Activated T-cell treated with anti-CD3 and anti-CD28 coated beads, Interleukin-2, amount 50 U/mL, for 72 hours (primary cell): Measurements from ENCODE around the gene ANO3. TPM values are rescaled to one million over a fixed set of nuclear protein-coding genes. Genes with fewer than 3 reads are reported as not detected.
A peak's percentile ranks its signal among the peaks of the same experiment; 100 is the strongest.
"Not testable (repeated sequence)": the region's sequence is repeated elsewhere in the genome, so short reads cannot be mapped to it uniquely, and the experiment has no call there.

Experiments
- ATAC-seq, 2 donors: fragments of 150-1000 bp; cut with Tn5 transposase; replicated peaks in 1 of 2; 2 replicates each; pipeline ENCODE4 v1.10.0; 2021; ENCODE audit warnings: moderate library complexity in 2 of 2, mild to moderate bottlenecking in 1 of 2
- DNase-seq, 2 donors: peaks; one replicate each; pipeline ENCODE4 v3.0.0; 2021 to 2022; ENCODE audit warnings: mixed read lengths in 1 of 2
- H3K27ac Mint-ChIP-seq: one replicate; pipeline ENCODE4 v1.8.0; 2022; ENCODE audit warnings: mild to moderate bottlenecking, moderate library complexity, mixed read lengths
- H3K27me3 Mint-ChIP-seq: one replicate; pipeline ENCODE4 v1.8.0; 2022; ENCODE audit warnings: low read depth, mixed read lengths
- H3K36me3 Mint-ChIP-seq, 2 donors: one replicate each; pipeline ENCODE4 v1.8.0; 2022; ENCODE audit warnings: mixed read lengths in 2 of 2, mild to moderate bottlenecking in 1 of 2; ENCODE audit not compliant: insufficient read depth in 2 of 2
- H3K4me1 Mint-ChIP-seq: one replicate; pipeline ENCODE4 v1.8.0; 2022; ENCODE audit warnings: low read depth, mixed read lengths
- H3K4me3 Mint-ChIP-seq, 2 donors: one replicate each; pipeline ENCODE4 v1.8.0; 2022; ENCODE audit warnings: mild to moderate bottlenecking in 2 of 2, mixed read lengths in 2 of 2, moderate library complexity in 2 of 2
- H3K9me3 Mint-ChIP-seq, 2 donors: one replicate each; pipeline ENCODE4 v1.8.0; 2022; ENCODE audit warnings: mixed read lengths in 2 of 2
- total RNA-seq, 2 donors: library from RNA; stranded (reverse); gene quantifications; one replicate each; pipeline ENCODE4 v1.2.3, GENCODE V29; 2022

The ANO3 gene
- not detected for total RNA-seq

DNA sequence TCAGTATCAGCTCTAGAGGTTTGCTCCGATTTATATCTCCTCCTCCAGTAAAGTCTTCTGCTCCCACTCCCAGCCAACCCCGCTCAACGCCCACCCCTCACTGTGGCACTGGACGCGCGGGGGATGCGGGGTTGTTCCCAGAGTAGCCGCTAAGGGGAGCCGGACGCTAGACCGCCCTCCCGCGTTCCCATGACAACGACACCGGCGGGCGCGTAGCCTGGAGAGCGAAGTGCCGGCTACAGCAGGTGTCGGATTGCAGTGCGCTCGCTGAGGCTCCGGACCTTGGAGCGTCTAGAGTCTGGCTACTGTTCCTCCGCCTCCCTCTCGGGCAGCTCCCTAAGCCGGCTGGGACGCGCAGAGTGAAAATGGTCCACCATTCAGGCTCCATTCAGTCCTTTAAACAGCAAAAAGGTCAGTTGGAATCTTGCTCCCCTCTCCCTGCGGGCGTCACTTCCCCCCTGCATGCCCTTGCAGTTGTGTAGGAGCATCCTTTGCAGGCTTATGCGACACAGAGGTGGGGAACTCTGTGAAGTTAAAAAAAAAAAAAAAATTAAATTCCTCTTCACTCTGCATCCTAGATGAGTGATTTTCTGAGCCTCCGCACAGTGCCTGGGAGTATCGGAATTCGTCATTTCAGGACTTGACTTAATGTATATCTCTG, at the start of gene ANO3:
TSS of gene ANO3 (plus strand) at position 220 of the 661 bp plus-strand sequence. CDS start at position 366, 146 bp downstream.
- H3K36me3 Mint-ChIP-seq, result no peaks in the 10 kb centered on the region
- H3K4me3 Mint-ChIP-seq, result no peak within 1 kb of the TSS
- peaks cover 16% of the 10 kb centered on the region for H3K27me3 Mint-ChIP-seq
- H3K4me1 Mint-ChIP-seq, result no peaks in the 10 kb centered on the region
- H3K27ac Mint-ChIP-seq, result no peak within 1 kb of the TSS
- H3K9me3 Mint-ChIP-seq, result no peaks in the 10 kb centered on the region
- peak; percentile 0 to 1 for DNase-seq
- peak in 1 of 2 donors; percentile 28 for ATAC-seq

DNA sequence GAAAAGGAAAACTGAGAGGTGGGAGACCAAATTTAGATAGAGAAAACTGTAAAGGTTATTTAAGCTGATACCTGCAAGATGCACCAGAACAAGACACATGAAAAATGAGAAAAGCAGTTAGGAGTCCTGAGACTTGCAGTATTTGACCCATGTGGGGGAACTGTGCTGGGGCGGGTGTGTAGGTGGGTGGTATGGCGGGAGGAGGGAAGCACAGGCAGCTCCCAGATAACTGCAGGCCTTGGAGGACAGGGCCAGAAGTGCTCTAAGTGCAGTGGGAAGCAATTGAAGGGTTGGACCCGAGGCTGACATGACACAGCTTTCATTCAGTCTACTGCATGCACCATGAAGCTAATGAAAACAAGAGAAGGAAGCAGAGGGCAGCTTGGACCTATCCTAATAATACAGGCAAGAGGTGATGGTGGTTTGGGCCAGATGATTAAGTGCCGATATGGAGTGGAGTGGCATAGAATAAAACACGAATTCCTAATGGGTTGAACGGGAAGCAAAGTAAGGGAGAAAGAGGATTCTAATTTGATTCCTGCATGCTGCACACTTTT, 48.0 kb upstream of the ANO3 start:
- H3K27me3 Mint-ChIP-seq, result no peaks in the 10 kb centered on the region
- DNase-seq, result no peak
- no peaks in the 10 kb centered on the region for H3K36me3 Mint-ChIP-seq
- H3K27ac Mint-ChIP-seq, result no peak overlapping the region
- no peak for ATAC-seq
- H3K9me3 Mint-ChIP-seq, result no peaks in the 10 kb centered on the region
- peaks cover 13% of the 10 kb centered on the region for H3K4me1 Mint-ChIP-seq
- peak overlapping the region; percentile 33 to 74 for H3K4me3 Mint-ChIP-seq

DNA sequence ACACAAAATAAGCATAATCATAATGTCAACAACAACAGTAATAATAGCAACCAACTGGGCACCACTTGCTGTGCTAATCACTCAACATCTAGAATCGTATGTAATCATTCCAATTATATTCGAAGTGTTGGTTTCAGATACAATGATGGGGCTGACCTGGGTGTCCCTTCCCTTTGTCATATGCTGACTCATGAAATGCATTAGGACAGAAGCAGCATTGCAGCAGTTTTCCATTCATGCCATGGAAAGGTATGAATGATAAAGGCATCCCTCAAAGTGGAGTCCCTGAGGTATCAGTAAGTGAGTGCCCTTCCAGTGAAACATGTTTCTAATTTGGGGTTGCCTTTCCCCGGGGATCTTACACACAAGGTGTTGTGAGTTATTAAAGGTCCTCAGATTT, 46.3 kb upstream of the ANO3 start:
- peaks cover 13% of the 10 kb centered on the region for H3K4me1 Mint-ChIP-seq
- no peaks in the 10 kb centered on the region for H3K27me3 Mint-ChIP-seq
- H3K9me3 Mint-ChIP-seq, result no peaks in the 10 kb centered on the region
- no peak for ATAC-seq
- H3K36me3 Mint-ChIP-seq, result no peaks in the 10 kb centered on the region
- H3K4me3 Mint-ChIP-seq, result no peak overlapping the region
- no peak for DNase-seq
- H3K27ac Mint-ChIP-seq, result no peak overlapping the region

DNA sequence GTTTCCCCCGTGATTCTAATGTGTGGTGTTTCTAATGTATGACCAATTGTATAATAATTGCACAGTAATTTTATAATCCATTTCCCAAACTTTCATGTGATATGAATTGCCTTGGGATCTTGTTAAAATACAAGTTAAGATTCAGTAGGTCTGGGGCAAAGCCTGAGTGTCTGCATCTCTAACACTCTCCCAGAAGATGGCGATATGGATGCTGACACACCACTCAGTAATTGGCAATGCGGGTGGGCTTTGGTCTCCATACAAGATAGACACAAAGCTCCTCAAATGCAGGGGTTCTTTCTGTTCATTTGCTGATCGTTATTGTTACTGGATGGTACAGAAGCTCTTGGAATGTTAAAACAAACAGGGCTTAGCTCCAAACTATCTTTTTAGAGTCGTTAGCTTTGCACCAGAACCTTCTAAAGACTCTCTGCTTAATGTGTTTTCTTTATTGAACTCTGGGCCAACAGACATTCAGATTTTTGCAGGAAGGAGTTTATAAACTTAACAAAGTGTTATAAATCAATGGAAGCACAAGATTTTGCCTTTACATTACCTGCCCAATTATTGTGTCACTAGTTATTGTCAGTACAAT, 45.4 kb upstream of the ANO3 start:
- DNase-seq (no peak), ATAC-seq (no peak)
- no peak overlapping the region for H3K4me3 Mint-ChIP-seq
- H3K27ac Mint-ChIP-seq, result no peak overlapping the region
- no peaks in the 10 kb centered on the region for H3K9me3 Mint-ChIP-seq
- peaks cover 13% of the 10 kb centered on the region for H3K4me1 Mint-ChIP-seq
- no peaks in the 10 kb centered on the region for H3K27me3 Mint-ChIP-seq
- H3K36me3 Mint-ChIP-seq, result no peaks in the 10 kb centered on the region

DNA sequence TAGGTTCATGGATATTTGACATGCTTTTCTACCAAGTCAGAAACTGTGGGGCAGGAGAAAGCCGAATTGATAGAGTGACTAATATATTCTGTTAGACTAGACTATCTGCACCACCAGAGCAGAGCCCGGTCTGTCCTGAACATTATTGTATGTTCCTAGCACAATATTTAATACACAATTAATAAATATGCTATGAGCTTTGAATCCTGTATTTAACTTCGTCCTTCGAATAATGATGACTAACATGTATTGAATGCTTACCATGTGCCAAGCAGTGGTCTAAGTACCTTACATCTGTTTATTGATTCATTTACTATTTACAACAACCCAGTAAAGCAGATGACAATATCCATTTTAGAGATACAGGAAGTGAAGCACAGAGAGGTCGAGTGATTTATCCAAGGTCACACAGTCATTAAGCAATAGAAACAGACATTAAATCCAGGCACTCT, 44.8 kb upstream of the ANO3 start:
- no peak for ATAC-seq
- H3K9me3 Mint-ChIP-seq, result no peaks in the 10 kb centered on the region
- no peak for DNase-seq
- no peaks in the 10 kb centered on the region for H3K36me3 Mint-ChIP-seq
- H3K4me1 Mint-ChIP-seq, result peaks cover 13% of the 10 kb centered on the region
- H3K27ac Mint-ChIP-seq, result no peak overlapping the region
- H3K27me3 Mint-ChIP-seq, result no peaks in the 10 kb centered on the region
- no peak overlapping the region for H3K4me3 Mint-ChIP-seq

GRCh38 chr11:26297189-26297975, 34.5 kb upstream of the ANO3 start:
- Mint-ChIP-seq H3K4me3 (no peak overlapping the region), H3K36me3 (peaks cover 0 to 2% of the 10 kb centered on the region in 2 donors), H3K27ac (no peak overlapping the region), H3K4me1 (no peaks in the 10 kb centered on the region), H3K9me3 (no peaks in the 10 kb centered on the region), H3K27me3 (no peaks in the 10 kb centered on the region)
- ATAC-seq (no peak), DNase-seq (no peak)

DNA sequence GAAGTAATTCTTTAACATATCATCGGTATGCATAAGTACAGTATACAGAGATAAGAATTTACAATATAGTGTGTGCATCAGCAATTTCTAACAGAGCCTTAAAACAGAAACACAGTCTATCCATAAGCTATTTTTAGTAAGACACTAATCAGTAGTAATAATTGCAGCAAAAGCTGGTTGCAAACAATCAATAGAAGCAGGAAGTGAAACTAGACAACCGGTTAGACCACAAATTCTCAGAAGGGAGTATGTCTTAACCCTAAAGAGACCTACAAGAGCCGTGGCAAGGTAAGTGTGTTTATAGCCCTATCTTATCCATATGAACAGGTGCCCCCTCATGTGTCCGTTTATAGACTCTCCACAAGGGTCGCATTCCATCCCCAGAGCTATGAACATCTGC, 15.6 kb upstream of the ANO3 start:
- H3K4me1 Mint-ChIP-seq, ATAC-seq, DNase-seq, H3K27ac Mint-ChIP-seq, H3K9me3 Mint-ChIP-seq, H3K27me3 Mint-ChIP-seq, H3K36me3 Mint-ChIP-seq, H3K4me3 Mint-ChIP-seq: not testable (repeated sequence)

DNA sequence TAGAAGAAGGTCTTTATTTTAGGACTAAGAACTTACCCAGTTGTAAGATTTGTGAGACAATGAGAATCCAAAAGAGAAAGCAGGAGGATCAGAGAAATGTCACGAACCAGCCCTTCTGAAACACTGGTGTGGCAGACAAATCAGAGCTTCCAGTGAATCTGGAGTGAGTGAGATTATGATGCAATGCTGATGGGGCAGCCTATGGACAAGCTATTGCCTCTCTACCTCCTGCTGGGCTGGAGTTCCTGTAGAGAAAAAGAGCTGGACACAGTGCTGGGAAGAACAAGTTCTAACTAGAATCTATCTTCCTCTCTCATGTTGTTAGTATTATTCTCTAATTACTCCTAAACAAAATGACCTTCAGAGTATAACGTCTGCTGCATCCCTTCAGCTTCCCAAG, 12.0 kb upstream of the ANO3 start:
- no peak for DNase-seq
- Mint-ChIP-seq H3K27me3 (no peaks in the 10 kb centered on the region), H3K4me1 (no peaks in the 10 kb centered on the region), H3K36me3 (no peaks in the 10 kb centered on the region), H3K4me3 (no peak overlapping the region), H3K9me3 (no peaks in the 10 kb centered on the region), H3K27ac (no peak overlapping the region)
- no peak for ATAC-seq

GRCh38 chr11:26321516-26321915, 10.4 kb upstream of the ANO3 start:
- Mint-ChIP-seq H3K4me1 (no peaks in the 10 kb centered on the region), H3K4me3 (no peak overlapping the region), H3K27me3 (no peaks in the 10 kb centered on the region), H3K36me3 (no peaks in the 10 kb centered on the region), H3K9me3 (no peaks in the 10 kb centered on the region), H3K27ac (no peak overlapping the region)
- no peak for DNase-seq
- ATAC-seq, result no peak

DNA sequence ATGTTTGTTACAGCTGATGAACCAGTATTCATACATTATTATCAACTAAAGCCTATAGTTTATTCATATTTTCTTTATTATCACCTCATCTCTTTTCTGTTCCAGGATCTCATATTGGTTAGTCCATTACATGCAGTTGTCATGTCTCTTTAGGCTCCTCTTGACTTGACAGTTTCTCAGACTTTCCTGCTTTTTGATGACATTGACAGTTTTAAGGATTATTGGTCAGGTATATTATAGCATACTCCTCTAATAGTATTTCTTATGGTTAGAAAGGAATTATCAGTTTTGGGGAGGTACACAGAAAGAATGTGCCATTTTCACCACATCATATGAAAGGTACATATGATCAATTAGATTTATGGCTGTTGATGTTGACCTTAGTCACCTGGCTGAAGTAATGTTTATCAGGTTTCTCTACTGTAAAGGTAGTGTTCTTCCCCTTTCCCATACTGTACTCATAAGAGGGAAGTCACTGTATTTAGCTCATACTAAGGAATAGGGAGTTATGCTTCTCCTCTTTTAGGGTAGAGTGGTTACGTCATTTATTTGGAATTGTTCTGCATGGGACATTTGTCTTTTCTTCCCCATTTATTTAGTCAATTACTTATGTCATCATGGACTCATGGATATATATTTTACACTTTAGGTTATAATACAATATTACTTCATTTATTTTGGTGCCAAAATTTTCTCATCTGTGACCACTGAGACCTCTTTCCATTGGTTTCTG, 9.4 kb upstream of the ANO3 start:
- Mint-ChIP-seq H3K36me3 (no peaks in the 10 kb centered on the region), H3K9me3 (no peaks in the 10 kb centered on the region), H3K27ac (no peak overlapping the region), H3K4me1 (no peaks in the 10 kb centered on the region), H3K27me3 (no peaks in the 10 kb centered on the region), H3K4me3 (no peak overlapping the region)
- ATAC-seq, result no peak
- DNase-seq, result no peak

DNA sequence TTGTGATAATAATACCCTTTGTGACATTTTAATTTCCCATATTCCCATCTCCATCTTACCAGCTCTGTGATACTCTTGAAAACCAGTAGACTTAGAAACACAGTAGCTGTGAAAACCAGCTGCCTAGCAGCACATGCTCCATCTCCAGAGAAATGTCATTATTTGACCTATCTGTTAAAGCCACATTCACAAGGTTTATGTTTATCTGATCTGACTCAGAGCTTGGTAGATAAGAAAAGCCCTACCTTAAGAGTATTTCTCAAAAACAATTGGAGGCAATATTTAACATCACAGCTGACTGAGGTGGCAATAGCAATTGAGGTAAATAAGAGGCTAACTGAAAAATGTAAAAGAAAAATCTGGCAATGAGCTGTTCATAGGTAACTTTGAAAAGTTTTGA, 8.1 kb upstream of the ANO3 start:
- no peaks in the 10 kb centered on the region for H3K36me3 Mint-ChIP-seq
- H3K27me3 Mint-ChIP-seq, result no peaks in the 10 kb centered on the region
- DNase-seq (no peak), ATAC-seq (no peak)
- no peak overlapping the region for H3K27ac Mint-ChIP-seq
- H3K4me1 Mint-ChIP-seq, result no peaks in the 10 kb centered on the region
- H3K9me3 Mint-ChIP-seq, result no peaks in the 10 kb centered on the region
- no peak overlapping the region for H3K4me3 Mint-ChIP-seq

DNA sequence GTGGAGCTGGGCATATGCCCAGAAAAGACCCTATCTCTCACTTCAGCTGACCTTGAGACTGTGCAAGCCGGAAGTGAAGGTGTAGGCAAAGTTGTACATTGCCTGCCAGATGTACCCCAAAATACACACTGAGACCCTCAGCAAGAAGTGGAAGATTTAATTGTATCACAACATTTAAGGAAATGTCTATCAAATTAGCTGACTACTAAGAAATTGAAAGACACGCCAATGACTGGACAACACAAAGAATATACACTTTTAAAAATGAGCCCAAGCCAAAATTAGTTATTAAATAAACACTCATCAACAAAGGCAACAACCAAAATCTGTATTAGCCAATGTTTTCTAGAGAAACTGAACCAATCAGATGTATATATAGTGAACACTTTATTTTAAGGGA, 7.7 kb upstream of the ANO3 start:
- no peak overlapping the region for H3K27ac Mint-ChIP-seq
- no peaks in the 10 kb centered on the region for H3K9me3 Mint-ChIP-seq
- DNase-seq, result no peak
- no peaks in the 10 kb centered on the region for H3K27me3 Mint-ChIP-seq
- ATAC-seq, result no peak
- H3K4me1 Mint-ChIP-seq, result no peaks in the 10 kb centered on the region
- no peak overlapping the region for H3K4me3 Mint-ChIP-seq
- no peaks in the 10 kb centered on the region for H3K36me3 Mint-ChIP-seq
